OCI-LY3 (cell line): ENCODE measurements around the gene SNCG.

ENCODE experiments used
- CTCF ChIP-seq: fragments of 200-600, 300-600 bp; sonication (generic); IDR thresholded peaks from 2 replicates; pipeline ENCODE4 v1.5.1; 2014; ENCODE audit warnings: antibody characterized with exemption, low read length, low read depth
- EZH2phosphoT487 ChIP-seq: fragments of 200-600 bp; shearing (Covaris generic); IDR thresholded peaks from 2 replicates; pipeline ENCODE4 v1.6.1; 2018; ENCODE audit warnings: antibody characterized with exemption, mixed run types, low read depth

DNA sequence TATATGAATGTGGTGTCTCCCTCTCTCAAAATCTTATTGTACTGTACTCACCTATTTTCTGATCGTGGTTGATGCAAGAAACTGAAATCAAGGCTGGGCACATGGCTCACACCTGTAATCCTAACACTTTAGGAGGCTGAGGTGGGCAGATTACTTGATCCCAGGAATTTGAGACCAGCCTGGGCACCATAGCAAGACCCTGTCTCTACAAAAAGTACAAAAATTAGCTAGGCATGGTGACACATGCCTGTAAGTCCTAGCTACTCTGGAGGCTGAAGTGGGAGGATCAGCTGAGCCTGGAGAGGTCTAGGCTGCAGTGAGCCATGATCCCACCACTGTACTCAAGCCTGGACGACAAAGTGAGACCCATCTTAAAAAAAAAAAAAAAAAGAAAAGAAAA is 17.0 kb upstream of the SNCG start:
- TF ChIP-seq CTCF (no peak), EZH2phosphoT487 (no peak)
